Lung (tissue), 16 donors: ENCODE measurements around the gene RPAIN. TPM values are rescaled to one million over a fixed set of nuclear protein-coding genes. Genes with fewer than 3 reads are reported as not detected.

Experiments used
- ATAC-seq: fragments of 200-7000 bp; cut with Tn5 transposase; one replicate; pipeline ENCODE4 v1.9.1; 2020; ENCODE audit warnings: moderate number of reproducible peaks; ENCODE audit not compliant: insufficient read depth, low FRiP score
- DNase-seq, 3 donors: peaks; one replicate each; pipeline ENCODE4 v3.0.0-alpha.2; 2013 to 2017
- H3K27ac ChIP-seq, 2 donors: one replicate each; pipeline ENCODE4 v1.5.1; 2013; ENCODE audit warnings: mild to moderate bottlenecking in 2 of 2, moderate library complexity in 2 of 2, control low read depth in 1 of 2, inconsistent platforms in 1 of 2, low read depth in 1 of 2, low read length in 1 of 2
- H3K27me3 ChIP-seq, 3 donors: one replicate each; pipeline ENCODE4 v1.5.1; 2013; ENCODE audit warnings: low read length in 2 of 3; ENCODE audit not compliant: control insufficient read depth in 3 of 3, insufficient read depth in 3 of 3
- H3K36me3 ChIP-seq, 4 donors: one replicate each; pipeline ENCODE4 v1.5.1; 2013; ENCODE audit warnings: low read length in 4 of 4, mild to moderate bottlenecking in 1 of 4, moderate library complexity in 1 of 4; ENCODE audit not compliant: control insufficient read depth in 4 of 4, insufficient read depth in 4 of 4
- H3K4me1 ChIP-seq, 5 donors: one replicate each; pipeline ENCODE4 v1.5.1; 2013; ENCODE audit warnings: low read length in 5 of 5, mild to moderate bottlenecking in 2 of 5, moderate library complexity in 1 of 5; ENCODE audit not compliant: control insufficient read depth in 5 of 5, insufficient read depth in 5 of 5
- H3K4me3 ChIP-seq: one replicate; pipeline ENCODE4 v1.5.1; 2013; ENCODE audit warnings: mild to moderate bottlenecking, control low read depth, moderate library complexity
- H3K9ac ChIP-seq, 2 donors: one replicate each; pipeline ENCODE4 v1.5.1; 2013; ENCODE audit warnings: low read length in 2 of 2, control low read depth in 1 of 2; ENCODE audit not compliant: insufficient read depth in 1 of 2
- H3K9me3 ChIP-seq, 4 donors: one replicate each; pipeline ENCODE4 v1.5.1; 2013; ENCODE audit warnings: low read length in 3 of 4, mild to moderate bottlenecking in 1 of 4, moderate library complexity in 1 of 4; ENCODE audit not compliant: control insufficient read depth in 4 of 4, insufficient read depth in 3 of 4
- WGBS, 2 donors: extraction: QIAGEN DNeasy Blood & Tissue Kit; methylation state at CpG; one replicate each; pipeline ENCODE4 v1.1.7; 2013; 5-methylcytosine and 5-hydroxymethylcytosine counted together
- long read RNA-seq, 5 donors: transcript quantifications; one replicate each; lab custom pipeline, GENCODE V29; 2026
- polyA plus RNA-seq, 2 donors: library from polyadenylated mRNA; stranded (reverse); fragments of 200-250 nt; gene quantifications; one replicate each; pipeline ENCODE4 v1.2.1, GENCODE V29; 2013
- total RNA-seq, 2 donors: library from RNA; depleted of rRNA in 1 of 2; stranded (reverse); fragments of >200 nt in 1 of 2; gene quantifications; one replicate each; pipeline ENCODE4 v1.2.1, GENCODE V29; 2014 to 2021
- TF ChIP-seq, protein P1 (sequence below): IDR thresholded peaks from 2 replicates; pipeline ENCODE4 v1.5.1; 2012; ENCODE audit warnings: mild to moderate bottlenecking; ENCODE audit errors: control extremely low read depth, extremely low read depth
- donor health status: control.
- donor health status: control.
- donor health status: Bipolar disorder and iron deficiency.
- donor health status: healthy.
- donor health status: DM: yes; HTN: yes; CAD: no.

RPAIN gene, protein sequence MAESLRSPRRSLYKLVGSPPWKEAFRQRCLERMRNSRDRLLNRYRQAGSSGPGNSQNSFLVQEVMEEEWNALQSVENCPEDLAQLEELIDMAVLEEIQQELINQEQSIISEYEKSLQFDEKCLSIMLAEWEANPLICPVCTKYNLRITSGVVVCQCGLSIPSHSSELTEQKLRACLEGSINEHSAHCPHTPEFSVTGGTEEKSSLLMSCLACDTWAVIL
- total RNA-seq (10 to 100 TPM; 30.3 to 75.6 TPM), polyA plus RNA-seq (10 to 100 TPM; 31.0 to 47.5 TPM)
- long read RNA-seq, donor 1, transcript RPAIN-205 (4 exons, 1,057 nt), result minor isoform, 13 of 56 reads
- long read RNA-seq, donor 1, transcript RPAIN-211 (3 exons, 597 nt), result minor isoform, 14 of 56 reads
- long read RNA-seq, donor 1, transcript RPAIN-203 (7 exons, 1,535 nt), result major isoform, 15 of 56 reads
- long read RNA-seq, donor 1, transcript RPAIN-202 (6 exons, 1,394 nt), result minor isoform, 5 of 56 reads
- long read RNA-seq, donor 1, partial matches to known transcripts, result 0 of 56 reads
- long read RNA-seq, donor 1, other reads (novel, unspliced or antisense), result 0 of 56 reads
- long read RNA-seq, donor 2, transcript RPAIN-203 (7 exons, 1,535 nt), result major isoform, 11 of 29 reads
- long read RNA-seq, donor 2, transcript RPAIN-205 (4 exons, 1,057 nt), result minor isoform, 7 of 29 reads
- long read RNA-seq, donor 2, partial matches to known transcripts, result 0 of 29 reads
- long read RNA-seq, donor 2, other reads (novel, unspliced or antisense), result 0 of 29 reads
- long read RNA-seq, donor 3, transcript RPAIN-203 (7 exons, 1,535 nt), result major isoform, 10 of 22 reads
- long read RNA-seq, donor 3, partial matches to known transcripts, result 0 of 22 reads
- long read RNA-seq, donor 3, other reads (novel, unspliced or antisense), result 0 of 22 reads
- long read RNA-seq, donor 4, transcript RPAIN-205 (4 exons, 1,057 nt), result minor isoform, 10 of 33 reads
- long read RNA-seq, donor 4, transcript RPAIN-203 (7 exons, 1,535 nt), result major isoform, 12 of 33 reads
- long read RNA-seq, donor 4, partial matches to known transcripts, result 0 of 33 reads
- long read RNA-seq, donor 4, other reads (novel, unspliced or antisense), result 0 of 33 reads
- long read RNA-seq, donor 5, transcript RPAIN-213 (5 exons, 1,282 nt), result minor isoform, 7 of 290 reads
- long read RNA-seq, donor 5, transcript RPAIN-203 (7 exons, 1,535 nt), result major isoform, 13 of 290 reads
- long read RNA-seq, donor 5, transcript RPAIN-205 (4 exons, 1,057 nt), result minor isoform, 11 of 290 reads
- long read RNA-seq, donor 5, transcript RPAIN-211 (3 exons, 597 nt), result minor isoform, 10 of 290 reads
- long read RNA-seq, donor 5, partial matches to known transcripts, result 71 of 290 reads
- long read RNA-seq, donor 5, other reads (novel, unspliced or antisense), result 160 of 290 reads

DNA sequence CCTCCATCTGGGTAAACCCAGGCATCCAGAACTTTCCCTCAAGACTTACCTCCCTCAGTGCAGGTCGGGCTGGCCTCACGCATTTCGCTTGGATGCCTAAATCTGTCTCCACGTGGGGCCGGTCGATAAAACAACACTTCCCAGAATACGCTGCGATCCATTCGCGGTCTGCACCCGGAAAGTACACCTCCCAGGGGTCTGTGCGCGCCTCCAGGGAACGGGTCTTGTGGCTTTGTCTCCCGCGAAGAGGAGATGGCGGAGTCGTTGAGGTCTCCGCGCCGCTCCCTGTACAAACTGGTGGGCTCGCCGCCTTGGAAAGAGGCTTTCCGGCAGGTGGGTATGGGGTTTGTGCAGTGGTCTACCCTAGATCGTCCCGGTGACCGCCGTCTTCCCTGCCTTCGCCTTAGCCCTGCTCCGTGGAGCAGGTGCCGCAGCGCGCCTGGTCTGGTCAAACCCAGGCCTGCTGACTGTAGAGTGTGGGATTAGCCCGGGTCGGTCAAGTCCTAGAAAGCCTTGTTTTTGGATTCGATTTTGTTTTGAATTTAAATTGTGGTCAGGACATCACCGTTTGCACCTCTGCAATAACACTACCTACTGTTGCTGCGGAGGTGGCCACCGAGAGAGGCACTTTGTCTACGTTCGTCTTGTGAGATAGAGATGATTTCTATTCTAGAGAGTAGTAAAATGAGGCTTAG is at the start of gene RPAIN:
Gene RPAIN (plus strand): TSS at position 224 of the 695 bp plus-strand sequence. CDS start 29 bp downstream, at position 253.
- H3K4me3 ChIP-seq, result peak within 1 kb of the TSS; percentile 78
- DNase-seq (peak in 2 of 3 donors; percentile 91 to 95), ATAC-seq (peak; percentile 86)
- peak within 1 kb of the TSS; percentile 87 to 89 for H3K9ac ChIP-seq
- no peaks in the 10 kb centered on the region for H3K27me3 ChIP-seq
- H3K27ac ChIP-seq, result peak within 1 kb of the TSS; percentile 76 to 87
- H3K9me3 ChIP-seq, result no peaks in the 10 kb centered on the region
- H3K36me3 ChIP-seq, result peaks cover 13 to 27% (median 18%) of the 10 kb centered on the region in 4 donors
- H3K4me1 ChIP-seq, result peaks cover 0 to 17% (median 5%) of the 10 kb centered on the region in 5 donors
- 0% methylated on average over 41 of the region's 41 CpGs for WGBS, 2 donors
- TF ChIP-seq, protein P1, sequence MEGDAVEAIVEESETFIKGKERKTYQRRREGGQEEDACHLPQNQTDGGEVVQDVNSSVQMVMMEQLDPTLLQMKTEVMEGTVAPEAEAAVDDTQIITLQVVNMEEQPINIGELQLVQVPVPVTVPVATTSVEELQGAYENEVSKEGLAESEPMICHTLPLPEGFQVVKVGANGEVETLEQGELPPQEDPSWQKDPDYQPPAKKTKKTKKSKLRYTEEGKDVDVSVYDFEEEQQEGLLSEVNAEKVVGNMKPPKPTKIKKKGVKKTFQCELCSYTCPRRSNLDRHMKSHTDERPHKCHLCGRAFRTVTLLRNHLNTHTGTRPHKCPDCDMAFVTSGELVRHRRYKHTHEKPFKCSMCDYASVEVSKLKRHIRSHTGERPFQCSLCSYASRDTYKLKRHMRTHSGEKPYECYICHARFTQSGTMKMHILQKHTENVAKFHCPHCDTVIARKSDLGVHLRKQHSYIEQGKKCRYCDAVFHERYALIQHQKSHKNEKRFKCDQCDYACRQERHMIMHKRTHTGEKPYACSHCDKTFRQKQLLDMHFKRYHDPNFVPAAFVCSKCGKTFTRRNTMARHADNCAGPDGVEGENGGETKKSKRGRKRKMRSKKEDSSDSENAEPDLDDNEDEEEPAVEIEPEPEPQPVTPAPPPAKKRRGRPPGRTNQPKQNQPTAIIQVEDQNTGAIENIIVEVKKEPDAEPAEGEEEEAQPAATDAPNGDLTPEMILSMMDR, result no peak

DNA sequence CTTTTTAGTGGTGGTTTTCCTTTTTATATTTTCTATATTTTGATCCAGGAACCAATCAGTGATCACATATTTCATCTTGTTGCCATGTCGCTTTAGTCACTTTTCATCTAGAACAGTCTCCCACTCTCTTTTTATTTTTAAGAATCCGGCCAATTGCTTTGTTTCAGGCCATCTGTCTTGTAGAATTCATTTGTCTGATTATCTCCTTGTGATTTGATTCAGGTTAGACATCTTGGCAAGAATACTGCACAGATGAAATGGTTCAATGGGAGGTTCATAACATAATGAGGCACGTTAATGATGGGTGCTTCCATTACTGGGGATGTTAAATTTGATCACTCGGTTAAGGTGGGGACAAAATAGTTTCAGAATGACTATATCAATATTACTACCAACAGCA is 49.6 kb upstream of the RPAIN start:
- Histone ChIP-seq H3K36me3 (peaks cover 19 to 47% (median 37%) of the 10 kb centered on the region in 4 donors), H3K4me1 (no peaks in the 10 kb centered on the region), H3K9me3 (no peaks in the 10 kb centered on the region), H3K27me3 (no peaks in the 10 kb centered on the region), H3K4me3 (no peak overlapping the region), H3K9ac (no peak overlapping the region), H3K27ac (no peak overlapping the region)
- ATAC-seq (no peak), DNase-seq (no peak)
- 94 to 96% methylated on average over 4 of the region's 4 CpGs for WGBS, 2 donors
- TF ChIP-seq, protein P1, result no peak

DNA sequence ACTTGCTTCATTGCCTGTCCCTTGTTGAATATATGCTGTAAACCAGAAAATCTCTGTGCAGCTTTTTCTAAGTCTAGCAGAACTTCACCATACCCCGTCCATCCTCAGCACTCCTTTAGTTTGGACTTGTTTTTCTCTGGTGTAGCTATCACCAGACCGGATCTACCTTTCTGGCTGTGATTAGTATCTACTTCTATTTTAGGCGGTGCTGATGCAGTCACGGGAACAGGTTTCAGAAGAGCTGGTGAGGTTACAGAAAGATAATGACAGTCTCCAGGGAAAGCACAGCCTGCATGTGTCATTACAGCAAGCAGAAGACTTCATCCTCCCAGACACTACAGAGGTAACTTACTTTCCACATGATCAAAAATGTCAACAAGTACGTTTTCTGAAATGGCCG is 46.9 kb upstream of the RPAIN start:
- Histone ChIP-seq H3K9me3 (no peaks in the 10 kb centered on the region), H3K9ac (no peak overlapping the region), H3K36me3 (peaks cover 25 to 42% (median 36%) of the 10 kb centered on the region in 4 donors), H3K27me3 (no peaks in the 10 kb centered on the region), H3K4me1 (no peaks in the 10 kb centered on the region), H3K4me3 (no peak overlapping the region), H3K27ac (no peak overlapping the region)
- TF ChIP-seq, protein P1, result no peak
- 84 to 86% methylated on average over 6 of the region's 6 CpGs for WGBS, 2 donors
- ATAC-seq (no peak), DNase-seq (no peak)
